GM19463 (cell line): ENCODE results near the gene RHOU.
A peak's percentile ranks its signal among the peaks of the same experiment; 100 is the strongest.

Experiments
- ATAC-seq: cut with Tn5 transposase; IDR thresholded peaks from one replicate; pipeline ENCODE4 v1.9.1; 2021; ENCODE audit warnings: mild to moderate bottlenecking, moderate library complexity; ENCODE audit not compliant: unreplicated experiment

The RHOU gene

DNA sequence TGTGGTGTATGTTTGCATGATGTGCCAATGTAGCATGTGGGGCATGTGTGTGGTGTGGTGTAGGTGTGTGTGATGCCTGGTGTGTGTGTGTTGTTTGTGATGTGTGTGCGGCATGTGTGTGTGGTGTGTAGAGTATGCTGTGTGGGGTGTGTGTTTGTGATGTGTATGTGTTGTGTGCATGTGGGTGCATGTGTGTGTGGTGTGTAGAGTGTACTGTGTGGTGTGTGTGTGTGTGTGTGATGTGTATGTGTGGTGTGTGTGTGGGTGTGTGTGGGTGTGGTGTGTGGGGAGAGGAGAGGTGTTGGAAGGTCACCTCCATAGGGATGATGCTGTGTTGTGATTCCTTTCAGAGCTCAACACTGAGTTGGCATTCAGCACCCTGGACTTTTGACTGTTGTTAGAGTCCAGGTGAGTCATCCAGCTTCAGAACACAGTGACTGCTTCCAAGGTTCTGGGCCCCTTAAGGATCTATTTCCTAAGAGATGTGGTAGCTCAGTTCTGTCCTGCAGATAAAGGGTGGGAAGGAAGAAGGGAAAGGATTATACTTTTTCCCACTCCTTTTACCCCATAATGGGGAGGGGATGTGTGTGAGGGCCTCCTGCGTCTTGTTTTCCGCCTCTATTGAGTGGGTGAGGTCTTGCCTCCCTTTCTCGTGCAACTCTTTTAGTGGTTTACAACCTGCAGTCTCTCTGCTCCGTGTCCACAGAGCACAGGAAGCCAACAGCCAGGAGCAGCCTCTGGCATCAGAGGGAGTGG, 47.6 kb downstream of the RHOU start:
- ATAC-seq: no peak

DNA sequence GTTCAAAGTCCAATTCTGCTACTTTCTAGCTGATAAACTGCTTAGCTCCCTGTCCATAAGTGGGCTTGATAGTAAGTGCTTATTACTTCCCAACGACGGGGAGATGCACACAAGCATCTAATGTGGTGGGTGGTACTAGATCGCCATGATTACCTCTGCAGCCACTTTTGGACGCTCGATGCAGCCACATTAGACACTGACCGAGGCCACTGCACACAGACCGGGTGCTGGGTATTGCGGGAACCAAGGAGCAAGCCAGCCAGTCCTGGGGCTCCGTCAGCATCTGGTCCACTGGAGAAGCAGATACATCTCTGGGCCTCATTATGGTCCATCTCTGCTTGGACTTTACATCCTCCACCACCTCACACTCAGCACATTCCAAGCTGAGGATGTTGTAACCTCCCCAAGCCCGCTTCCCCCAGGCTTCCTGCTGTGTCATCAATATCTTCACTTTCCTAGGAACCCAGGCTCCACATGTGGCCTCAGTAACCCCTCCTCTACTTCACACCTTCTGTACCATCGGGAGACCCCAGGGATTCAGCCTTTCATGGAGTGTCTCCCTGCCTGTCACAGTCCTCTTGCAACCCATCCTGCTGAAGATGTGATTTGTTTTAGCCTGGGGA, 48.2 kb downstream of the RHOU start:
- no peak for ATAC-seq

DNA sequence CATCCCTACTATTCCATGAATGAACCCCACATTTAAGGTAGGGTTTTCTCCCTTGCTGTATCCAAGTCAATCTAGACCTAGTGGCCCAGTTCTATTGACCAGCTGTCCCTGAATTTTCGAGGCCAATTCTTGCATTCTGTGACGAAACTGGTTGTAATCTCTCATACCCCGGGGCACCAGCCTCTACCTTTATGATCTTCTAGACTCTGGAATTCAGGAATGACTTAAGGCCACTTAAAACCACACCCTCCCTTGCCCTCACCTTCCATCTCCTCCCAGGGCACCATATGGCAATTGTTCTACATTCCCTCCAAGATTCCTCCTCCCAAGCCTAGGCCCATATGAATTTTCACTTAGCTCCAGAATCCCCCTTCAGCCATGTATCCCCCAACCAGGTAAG, 48.9 kb downstream of the RHOU start:
- ATAC-seq: no peak

DNA sequence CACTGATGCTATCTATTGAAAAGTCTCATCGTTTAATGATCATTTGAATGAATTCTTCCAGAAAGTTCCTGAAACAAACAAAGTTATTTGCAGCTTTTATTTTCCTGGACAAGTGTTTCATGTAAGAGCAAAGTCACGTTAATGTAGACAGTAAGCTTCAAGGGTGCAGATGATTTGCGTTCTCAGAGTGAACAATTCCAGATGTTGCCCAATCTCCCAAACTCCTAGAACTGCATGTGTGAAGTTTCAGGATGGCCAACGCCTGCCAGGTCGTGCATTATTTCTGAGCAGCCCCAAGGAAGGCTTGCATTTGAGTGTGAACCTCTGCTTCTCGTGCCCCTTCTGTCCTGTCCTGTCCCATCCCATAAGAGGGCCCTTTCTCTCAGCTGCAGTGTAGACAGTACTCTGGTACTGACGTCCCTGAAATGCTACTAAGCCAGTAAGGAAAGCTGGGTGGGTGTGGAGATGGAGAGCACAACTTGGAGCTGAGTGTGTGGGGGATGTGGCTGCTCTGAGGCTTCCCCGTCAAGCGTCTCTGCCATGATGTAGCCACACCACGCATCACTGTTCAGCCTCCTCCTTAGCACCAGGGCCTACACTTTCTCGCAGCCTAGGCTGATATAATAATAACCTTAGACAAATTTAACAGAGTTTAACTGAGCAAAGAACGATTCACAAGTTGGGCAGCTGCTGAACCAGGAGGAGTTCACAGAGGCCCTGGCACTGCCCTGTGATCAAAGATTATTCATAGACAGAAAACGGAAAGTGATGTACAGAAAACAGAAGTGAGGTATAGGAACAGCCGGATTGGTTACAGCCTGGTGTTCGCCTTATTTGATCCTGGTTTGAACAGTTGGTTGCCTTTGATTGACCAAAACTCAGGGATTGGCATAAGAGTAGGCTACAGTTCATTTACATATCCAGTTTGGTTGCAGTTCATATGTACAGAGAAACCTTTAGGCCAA, 50.4 kb downstream of the RHOU start:
- ATAC-seq: no peak

DNA sequence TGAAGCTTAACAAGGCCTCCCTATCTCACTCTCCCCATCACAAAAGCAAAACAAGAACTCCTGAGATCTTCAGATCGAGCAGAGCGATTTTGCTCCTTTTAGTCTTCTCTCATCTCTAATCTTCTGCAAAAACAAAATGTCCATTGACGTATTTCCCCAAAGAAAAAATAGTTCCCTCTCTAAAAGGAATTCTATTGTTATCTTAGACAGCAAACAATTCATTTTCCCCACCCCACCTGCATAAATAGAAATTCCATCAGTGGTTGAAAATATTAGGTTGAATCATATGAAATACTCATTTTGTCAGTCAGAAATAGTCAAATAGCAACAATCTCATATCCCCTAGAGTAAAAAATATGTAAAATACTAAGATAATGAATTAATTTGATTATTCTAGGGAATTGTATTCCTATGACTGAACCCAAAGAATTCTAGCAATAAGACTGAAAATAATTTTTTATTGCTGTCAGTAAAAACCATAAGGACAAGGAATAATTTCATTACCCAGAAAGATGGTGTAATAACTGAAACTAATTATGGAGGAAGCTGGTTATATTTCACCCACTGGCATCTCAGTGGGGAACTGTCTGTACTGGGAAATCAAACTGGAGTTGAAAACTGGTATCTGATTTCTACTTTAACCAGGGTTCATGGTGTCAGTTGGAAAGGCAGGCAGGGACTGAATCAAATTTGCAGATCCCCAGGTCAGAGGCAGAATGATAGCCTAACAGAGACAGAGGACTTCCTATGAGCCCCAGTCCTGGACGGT, 51.3 kb downstream of the RHOU start:
- ATAC-seq: no peak

DNA sequence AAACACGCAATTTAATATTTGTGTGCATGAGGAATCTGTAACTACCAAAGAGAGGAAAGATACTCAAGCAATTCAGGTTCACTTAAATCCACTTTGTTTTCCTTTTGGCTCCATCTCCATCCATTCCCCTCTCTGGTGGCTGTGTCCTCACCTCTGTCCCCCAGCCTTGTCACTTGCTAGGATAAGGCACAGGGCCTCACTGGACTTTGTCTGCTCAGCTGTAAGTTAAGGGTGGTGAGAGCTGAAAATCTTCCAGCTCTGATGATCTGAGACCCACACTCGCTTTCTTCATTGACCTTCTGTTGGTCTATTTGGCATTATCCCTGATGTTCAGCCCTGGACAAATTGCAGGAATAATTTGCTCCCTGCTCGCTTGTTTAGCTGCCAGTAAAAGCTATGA, 56.5 kb downstream of the RHOU start:
- no peak for ATAC-seq

DNA sequence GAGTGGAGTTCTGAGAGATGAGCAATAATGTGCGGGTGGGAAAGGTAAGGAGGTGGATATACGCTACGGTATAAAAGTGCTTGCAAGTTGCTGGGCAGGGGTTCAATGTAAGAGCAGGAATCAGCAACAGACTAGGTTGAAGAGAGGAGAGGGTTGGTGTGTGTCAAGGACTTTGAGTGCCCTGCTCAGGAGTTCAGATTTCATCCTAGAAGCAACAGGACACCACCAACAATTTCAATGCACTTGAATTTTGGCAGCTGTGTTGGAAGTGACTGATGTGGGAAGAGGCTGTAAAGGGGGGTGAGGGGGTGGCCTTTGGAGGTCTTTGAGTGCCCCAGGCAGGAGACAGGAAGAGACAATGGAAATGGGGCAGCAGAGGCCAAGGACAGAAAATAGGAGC, 57.3 kb downstream of the RHOU start:
- no peak for ATAC-seq

DNA sequence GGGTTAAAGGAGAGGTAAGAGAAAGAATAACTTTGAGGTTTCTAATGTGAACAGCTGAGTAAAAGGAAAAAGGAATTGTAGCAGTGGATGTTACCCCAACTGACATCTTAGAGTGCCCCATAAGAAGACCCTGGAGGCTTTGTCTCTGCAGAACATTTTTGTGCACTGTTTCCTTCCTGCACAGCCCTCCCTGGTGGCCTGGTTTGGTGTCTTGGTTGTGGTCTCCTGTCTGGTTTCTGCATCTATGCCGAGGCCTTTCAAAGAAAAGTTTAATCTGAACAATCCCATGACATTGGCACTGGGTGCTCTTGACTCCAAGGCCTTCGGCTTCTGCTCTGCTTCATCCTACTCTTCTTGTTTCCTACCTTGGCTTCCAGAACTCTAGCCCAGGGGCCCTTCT, 57.8 kb downstream of the RHOU start:
- no peak for ATAC-seq

DNA sequence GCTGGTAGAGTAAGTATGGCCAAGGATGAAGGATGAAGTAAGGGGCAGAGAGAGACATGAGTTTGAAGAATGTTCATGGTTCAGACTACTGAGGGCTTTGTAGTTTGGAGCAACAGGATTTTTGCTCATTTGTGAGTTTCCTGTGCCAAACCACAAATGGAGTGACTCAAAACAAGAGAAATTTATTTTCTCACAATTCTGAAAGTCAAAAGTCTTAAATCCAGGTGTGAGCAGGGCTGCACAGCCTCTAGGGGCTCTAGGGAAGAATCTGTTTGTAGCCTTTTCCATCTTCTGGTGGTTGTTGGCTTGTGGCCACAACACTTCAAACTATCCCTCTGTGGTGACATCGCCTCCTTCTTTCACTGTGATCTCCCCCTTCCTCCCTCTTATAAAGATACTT, 58.9 kb downstream of the RHOU start:
- ATAC-seq: peak; percentile 59

DNA sequence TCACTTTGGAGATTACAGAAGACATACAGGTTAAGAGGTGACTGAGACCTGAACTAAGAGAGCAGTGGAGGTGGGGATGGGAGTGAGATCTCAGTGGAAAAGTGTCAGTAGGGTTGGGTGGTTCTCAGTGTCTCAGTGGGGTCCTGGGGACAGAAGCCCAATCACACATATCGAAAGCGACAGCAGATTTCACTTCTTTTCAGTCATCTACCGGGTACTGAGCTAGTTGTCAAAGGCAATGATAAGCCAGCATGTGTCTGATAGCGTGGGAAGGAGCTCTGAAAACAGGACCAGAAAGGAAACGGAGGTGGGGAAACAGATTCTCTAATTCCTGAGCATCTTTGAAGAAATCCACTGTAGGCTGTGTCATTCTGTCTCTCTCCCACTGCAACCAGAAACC, 59.5 kb downstream of the RHOU start:
- peak; percentile 53 for ATAC-seq

DNA sequence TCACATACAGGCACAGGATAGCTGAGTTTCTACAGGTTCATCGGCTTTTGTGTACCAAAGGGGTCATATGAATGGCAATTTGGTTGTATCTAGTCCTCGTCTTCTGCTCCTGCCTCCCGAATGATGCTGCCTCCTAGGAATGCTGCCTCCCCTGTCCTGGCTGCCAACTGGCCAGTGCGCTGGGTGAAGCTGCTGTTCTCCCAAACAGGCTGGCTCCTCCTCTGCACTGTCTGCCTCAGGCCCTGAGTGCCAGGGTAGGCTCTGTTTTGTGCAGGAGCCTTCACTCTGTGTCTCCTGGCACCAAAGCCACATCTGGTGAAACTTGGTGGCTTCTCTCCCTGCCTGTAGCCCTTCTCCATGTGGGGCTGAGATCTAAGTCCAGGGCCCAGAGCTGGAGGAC, 60.3 kb downstream of the RHOU start:
- ATAC-seq: no peak
